Heart right ventricle (tissue), 16 donors: ENCODE measurements around the gene ZNF790. TPM values are rescaled to one million over a fixed set of nuclear protein-coding genes. Genes with fewer than 3 reads are reported as not detected.

ENCODE experiments used
- ATAC-seq, 8 donors: fragments of 200-7000 bp; cut with Tn5 transposase; one replicate each; pipeline ENCODE4 v1.9.1; 2020; ENCODE audit warnings: mild to moderate bottlenecking in 8 of 8, moderate library complexity in 8 of 8, moderate number of reproducible peaks in 1 of 8
- DNase-seq, 2 donors: peaks; one replicate each; pipeline ENCODE4 v3.0.0-alpha.2; 2020
- H3K27ac ChIP-seq, 10 donors: fragments of 200-600 bp; sonication (generic) in 2 of 10; one replicate each; pipeline versions ENCODE4 v1.5.0 to v1.8.0; 2020 to 2022; ENCODE audit warnings: mild to moderate bottlenecking in 3 of 10
- H3K27me3 ChIP-seq, 7 donors: fragments of 200-600 bp; one replicate each; pipeline ENCODE4 v1.8.0; 2021 to 2022; ENCODE audit warnings: mild to moderate bottlenecking in 2 of 7
- H3K36me3 ChIP-seq, 9 donors: fragments of 200-600 bp; sonication (generic) in 1 of 9; one replicate each; pipeline versions ENCODE4 v1.5.0 to v1.8.0; 2020 to 2022; ENCODE audit warnings: mild to moderate bottlenecking in 2 of 9
- H3K4me1 ChIP-seq, 9 donors: fragments of 200-600 bp; sonication (generic) in 1 of 9; one replicate each; pipeline versions ENCODE4 v1.5.0 to v1.8.0; 2020 to 2022; ENCODE audit warnings: mild to moderate bottlenecking in 4 of 9
- H3K4me3 ChIP-seq, 10 donors: fragments of 200-600 bp; sonication (generic) in 2 of 10; one replicate each; pipeline versions ENCODE4 v1.5.0 to v1.8.0; 2020 to 2022; ENCODE audit warnings: mild to moderate bottlenecking in 7 of 10, moderate library complexity in 2 of 10
- H3K9me3 ChIP-seq, 11 donors: fragments of 200-600 bp in 10 of 11; sonication (generic) in 2 of 11; one replicate each; pipeline versions ENCODE4 v1.5.0 to v1.8.0; 2013 to 2022; ENCODE audit warnings: mild to moderate bottlenecking in 2 of 11, control low read depth in 1 of 11, moderate library complexity in 1 of 11
- WGBS, 2 donors: extraction: QIAGEN DNeasy Blood & Tissue Kit; methylation state at CpG; one replicate each; pipeline ENCODE4 v1.1.7; 2013; ENCODE audit warnings: inconsistent platforms in 1 of 2; 5-methylcytosine and 5-hydroxymethylcytosine counted together
- intact Hi-C, 10 donors: fragments of 100-400 bp; cut with DNase I; formaldehyde crosslinking; loops; one replicate each; pipeline versions ENCODE4 v1.11.1 to v1.14.2; 2022
- long read RNA-seq, 3 donors: library from polyadenylated mRNA; unstranded; transcript quantifications; one replicate each; pipeline ENCODE4 v2.0.0, GENCODE V29; 2020 to 2021
- polyA plus RNA-seq, 2 donors: library from polyadenylated mRNA; stranded (reverse); fragments of 200-250 nt; gene quantifications; one replicate each; pipeline ENCODE4 v1.2.3, GENCODE V29; 2013
- total RNA-seq, 10 donors: library from RNA; stranded (reverse); fragmentation: NEBNext Ultra II Directional in 3 of 10; extraction: Animal tissue kit (Norgen Biotek cat#: 25700) in 3 of 10; gene quantifications; one replicate each; pipeline versions ENCODE4 v1.2.1 to v1.2.4, GENCODE V29; 2021 to 2023
- TF ChIP-seq, protein P1 (sequence below), 9 donors: fragments of 200-600 bp; sonication (generic) in 2 of 9; IDR thresholded peaks; one replicate each; pipeline versions ENCODE4 v1.5.0 to v1.8.0; 2021 to 2022; ENCODE audit warnings: antibody characterized with exemption in 9 of 9, mild to moderate bottlenecking in 5 of 9, moderate library complexity in 1 of 9
- donor health status: Arrhythmogenic right ventricular cardiomyopathy.
- donor health status: ischemic (EF 13 %, LVEDD 7.1; RV severe dilation, severe dysfunction).
- donor health status: healthy with polysubstance abuse.
- donor health status: DM: no; HTN: yes; CAD: no.
- donor health status: DM: no; HTN: no; CAD: no.
- donor health status: ischemic (EF 25% LVEDD 6.9; RV normal size, moderate dysfunction).
- donor health status: ischemic (EF 25% LVEDD 5.7; RV mildly dilated, moderate dysfunction).
- donor health status: healthy.
- donor health status: DM: yes; HTN: yes; CAD: no.
- donor health status: Ischemic cardiomyopathy.
- donor health status: ischemic (EF 35%, LVEDD 5.7; RV mildly dilated, moderate dysfunction).
- donor health status: nonischemic (EF 11% LVEDD 7.7; RV severe dilation, severe dysfunction).
- donor health status: DM: yes; HTN: yes; CAD: no.
- donor health status: PGD.
- donor health status: ischemic (EF 29% LVEDD 5.4; RV normal size, mild dysfunction).
- donor health status: nonischemic (EF 23%, LVEDD 6.1; RV moderate dilation, normal function).

ZNF790 gene
- total RNA-seq (10 to 100 TPM in 3 of 10 donors, 1 to 10 TPM in 7; 4.5 to 11.8 (median 8.7) TPM), polyA plus RNA-seq (1 to 10 TPM; 2.3 to 3.2 TPM)
- long read RNA-seq, donor 1, partial matches to known transcripts, result 1 of 6 reads
- long read RNA-seq, donor 1, other reads (novel, unspliced or antisense), result 1 of 6 reads
- long read RNA-seq, donor 2, partial matches to known transcripts, result 1 of 13 reads
- long read RNA-seq, donor 2, other reads (novel, unspliced or antisense), result 5 of 13 reads
- long read RNA-seq, donor 3, partial matches to known transcripts, result 0 of 14 reads
- long read RNA-seq, donor 3, other reads (novel, unspliced or antisense), result 5 of 14 reads

DNA sequence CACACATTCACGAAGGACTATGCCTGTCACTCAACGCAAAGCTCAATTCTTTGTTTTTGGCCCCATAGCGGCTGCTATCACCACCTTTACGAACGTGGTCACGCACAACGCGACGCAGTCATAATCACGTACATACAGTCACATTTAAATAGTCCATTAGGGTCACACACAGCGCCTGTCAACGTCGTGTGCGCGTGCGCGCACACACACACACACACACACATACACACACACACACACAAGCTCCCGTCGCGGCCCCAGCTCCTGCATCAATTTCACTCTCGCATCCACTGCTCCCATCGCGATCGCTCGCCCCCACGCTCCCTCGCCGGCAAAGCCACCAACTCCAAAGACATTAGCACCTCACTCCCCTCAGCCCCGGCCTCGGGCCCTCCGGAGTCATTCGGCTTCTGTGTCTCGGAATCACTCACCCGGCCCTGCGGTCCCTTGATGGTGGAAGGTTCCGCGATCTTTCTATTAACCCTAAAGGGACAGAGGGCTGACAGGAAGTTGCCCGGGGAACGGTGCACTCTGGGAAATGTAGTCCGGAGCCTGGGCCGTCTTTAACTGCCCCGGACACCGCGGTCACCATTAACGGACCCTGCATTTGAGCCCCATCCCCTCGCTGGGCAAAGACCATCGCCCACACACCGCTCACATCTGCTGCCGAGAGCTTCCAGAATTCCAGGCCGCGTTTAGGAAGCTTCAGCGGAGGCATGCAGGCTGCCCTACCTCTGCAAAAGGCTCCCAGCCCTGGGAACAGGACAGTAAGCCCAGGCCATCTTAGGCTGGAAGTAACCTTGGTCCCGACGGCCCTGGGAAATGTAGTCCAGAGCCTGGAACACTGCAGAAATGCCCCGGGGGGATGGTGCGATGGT, at the start of gene ZNF790:
TSS of gene ZNF790 (minus strand) at position 482 of the 878 bp plus-strand sequence. CDS start 12,768 bp downstream, outside the sequence.
- TF ChIP-seq, protein P1, sequence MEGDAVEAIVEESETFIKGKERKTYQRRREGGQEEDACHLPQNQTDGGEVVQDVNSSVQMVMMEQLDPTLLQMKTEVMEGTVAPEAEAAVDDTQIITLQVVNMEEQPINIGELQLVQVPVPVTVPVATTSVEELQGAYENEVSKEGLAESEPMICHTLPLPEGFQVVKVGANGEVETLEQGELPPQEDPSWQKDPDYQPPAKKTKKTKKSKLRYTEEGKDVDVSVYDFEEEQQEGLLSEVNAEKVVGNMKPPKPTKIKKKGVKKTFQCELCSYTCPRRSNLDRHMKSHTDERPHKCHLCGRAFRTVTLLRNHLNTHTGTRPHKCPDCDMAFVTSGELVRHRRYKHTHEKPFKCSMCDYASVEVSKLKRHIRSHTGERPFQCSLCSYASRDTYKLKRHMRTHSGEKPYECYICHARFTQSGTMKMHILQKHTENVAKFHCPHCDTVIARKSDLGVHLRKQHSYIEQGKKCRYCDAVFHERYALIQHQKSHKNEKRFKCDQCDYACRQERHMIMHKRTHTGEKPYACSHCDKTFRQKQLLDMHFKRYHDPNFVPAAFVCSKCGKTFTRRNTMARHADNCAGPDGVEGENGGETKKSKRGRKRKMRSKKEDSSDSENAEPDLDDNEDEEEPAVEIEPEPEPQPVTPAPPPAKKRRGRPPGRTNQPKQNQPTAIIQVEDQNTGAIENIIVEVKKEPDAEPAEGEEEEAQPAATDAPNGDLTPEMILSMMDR (IDR thresholded peaks at IDR 0.05), result no peak
- intact Hi-C loops, result loop anchor here in 5 of 10 donors (1.0 to 10.0 kb wide), 6 partner anchors 12 to 263 kb away; partner anchors contain the start of genes ZNF345 (in 3 of the 5), ZNF850 (in 3 of the 5), ZNF461 (in 2 of the 5) and ZNF529 (in 1 of the 5)
- 0% methylated on average over 56 of the region's 56 CpGs for WGBS, 2 donors
- Histone ChIP-seq H3K9me3 (peaks cover 0 to 70% (median 24%) of the 10 kb centered on the region in 11 donors), H3K27ac (peak within 1 kb of the TSS; percentile 78 to 94 (median 92)), H3K36me3 (peaks cover 0 to 39% (median 13%) of the 10 kb centered on the region in 9 donors), H3K27me3 (no peaks in the 10 kb centered on the region), H3K4me3 (peak within 1 kb of the TSS; percentile 56 to 80 (median 76)), H3K4me1 (peaks cover 0 to 24% (median 14%) of the 10 kb centered on the region in 9 donors)
- DNase-seq (peak; percentile 85 to 93), ATAC-seq (peak; percentile 98 to 99 (median 99))

DNA sequence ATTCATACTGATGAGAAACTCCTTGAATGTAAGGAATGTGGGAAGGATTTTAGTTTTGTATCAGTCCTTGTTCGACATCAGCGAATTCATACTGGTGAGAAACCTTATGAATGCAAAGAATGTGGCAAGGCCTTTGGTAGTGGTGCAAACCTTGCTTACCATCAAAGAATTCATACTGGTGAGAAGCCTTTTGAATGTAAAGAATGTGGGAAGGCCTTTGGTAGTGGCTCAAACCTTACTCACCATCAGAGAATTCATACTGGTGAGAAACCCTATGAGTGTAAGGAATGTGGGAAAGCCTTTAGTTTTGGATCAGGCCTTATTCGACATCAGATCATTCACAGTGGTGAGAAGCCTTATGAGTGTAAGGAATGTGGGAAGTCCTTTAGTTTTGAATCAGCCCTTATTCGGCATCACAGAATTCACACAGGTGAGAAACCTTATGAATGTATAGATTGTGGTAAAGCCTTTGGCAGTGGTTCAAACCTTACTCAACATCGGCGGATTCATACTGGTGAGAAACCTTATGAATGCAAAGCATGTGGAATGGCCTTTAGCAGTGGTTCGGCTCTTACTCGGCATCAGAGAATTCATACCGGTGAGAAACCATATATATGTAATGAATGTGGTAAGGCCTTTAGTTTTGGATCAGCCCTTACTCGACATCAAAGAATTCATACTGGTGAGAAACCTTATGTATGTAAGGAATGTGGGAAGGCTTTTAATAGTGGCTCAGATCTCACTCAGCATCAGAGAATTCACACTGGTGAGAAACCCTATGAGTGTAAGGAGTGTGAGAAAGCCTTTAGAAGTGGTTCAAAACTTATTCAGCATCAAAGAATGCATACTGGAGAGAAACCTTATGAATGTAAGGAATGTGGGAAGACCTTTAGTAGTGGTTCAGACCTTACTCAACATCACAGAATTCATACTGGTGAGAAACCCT, 39.1 kb upstream of the ZNF790 start:
- WGBS, 2 donors, result 98 to 99% methylated on average over 10 of the region's 10 CpGs

DNA sequence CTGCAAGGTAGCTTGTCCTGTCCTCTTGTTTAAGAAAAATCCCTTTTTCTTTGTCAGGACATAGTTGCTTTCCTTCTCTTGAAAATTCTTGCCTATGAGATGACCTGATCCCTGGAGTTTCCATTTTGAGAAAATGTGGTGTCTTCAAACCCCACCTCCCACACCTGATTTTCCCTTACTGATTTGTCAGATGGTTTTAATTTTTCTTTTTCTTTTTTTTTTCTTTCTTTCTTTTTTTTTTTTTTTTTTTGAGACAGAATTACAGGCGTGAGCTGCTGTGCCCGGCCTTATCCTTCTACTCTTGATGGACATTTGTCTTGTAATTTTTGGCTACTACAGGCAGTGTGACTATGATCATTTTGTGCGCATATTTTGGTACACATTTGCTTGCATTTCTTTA, 13.7 kb upstream of the ZNF790 start:
- intact Hi-C loops, result loop anchor here in 4 of 10 donors (2.0 to 5.0 kb wide), 3 partner anchors 65 to 945 kb away; partner anchors contain the start of genes ZNF568 (in 2 of the 4), ZNF829 (in 2 of the 4), TYROBP (in 1 of the 4) and ZNF850 (in 1 of the 4)
- TF ChIP-seq, protein P1 (IDR thresholded peaks at IDR 0.05), result no peak

More for the DNA sequence above, 39.1 kb upstream of the ZNF790 start:
- H3K9me3 ChIP-seq, result peaks cover 14 to 100% (median 100%) of the 10 kb centered on the region in 11 donors
- H3K4me1 ChIP-seq, result no peaks in the 10 kb centered on the region
- TF ChIP-seq, protein P1 (IDR thresholded peaks at IDR 0.05), result no peak
- H3K27me3 ChIP-seq, result no peaks in the 10 kb centered on the region
- DNase-seq (no peak), ATAC-seq (no peak)
- intact Hi-C loops, result loop anchor here in 1 of 10 donors (10.0 kb wide), 1 partner anchor 62 kb away; no protein-coding TSS in a partner anchor
- no peak overlapping the region for H3K4me3 ChIP-seq
- no peak overlapping the region for H3K27ac ChIP-seq
- H3K36me3 ChIP-seq, result peaks cover 0 to 96% (median 72%) of the 10 kb centered on the region in 9 donors

More for the DNA sequence above, 13.7 kb upstream of the ZNF790 start:
- H3K27me3 ChIP-seq, result no peaks in the 10 kb centered on the region
- no peak overlapping the region for H3K27ac ChIP-seq
- peaks cover 0 to 56% (median 18%) of the 10 kb centered on the region in 9 donors for H3K36me3 ChIP-seq
- DNase-seq (no peak), ATAC-seq (no peak)
- WGBS, 2 donors, result 96 to 98% methylated on average over 3 of the region's 3 CpGs
- peak overlapping the region in 6 of 10 donors; percentile 69 to 81 (median 76) for H3K4me3 ChIP-seq
- H3K9me3 ChIP-seq, result peaks cover 0 to 58% (median 2%) of the 10 kb centered on the region in 11 donors
- peaks cover 0 to 32% (median 17%) of the 10 kb centered on the region in 9 donors for H3K4me1 ChIP-seq
